Measurements from ENCODE around the gene DOCK1.
"Not testable (repeated sequence)": the region's sequence is repeated elsewhere in the genome, so short reads cannot be mapped to it uniquely, and the experiment has no call there.

The DOCK1 gene

DNA sequence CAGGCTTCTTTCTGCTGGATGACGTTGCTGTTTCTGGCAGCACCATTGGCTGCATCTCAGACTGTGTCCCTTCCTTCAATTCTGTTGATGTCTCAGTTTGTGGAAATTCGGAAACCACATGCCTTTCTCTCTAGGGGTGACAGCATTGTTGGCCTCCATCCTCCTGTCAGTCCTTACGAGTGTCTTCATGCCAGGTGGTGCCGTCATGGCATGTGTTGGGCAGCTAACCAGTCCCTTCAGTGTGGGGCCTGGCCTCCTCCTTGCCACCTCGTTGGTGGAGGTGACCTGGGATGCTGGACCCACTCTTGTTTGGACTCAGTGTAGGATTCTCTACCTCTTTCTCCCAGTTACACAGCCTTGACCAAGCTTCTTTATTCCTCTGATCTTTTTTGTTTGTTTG is 402.8 kb downstream of the DOCK1 start:
- Mint-ChIP-seq H3K4me3 (no peak overlapping the region), H3K4me1 (no peaks in the 10 kb centered on the region), H3K9me3 (no peaks in the 10 kb centered on the region), H3K27me3 (no peaks in the 10 kb centered on the region), H3K27ac (no peak overlapping the region), H3K36me3 (ENCODE audit: low read depth) (no peaks in the 10 kb centered on the region)
- ATAC-seq, result no peak
- no peak for DNase-seq

DNA sequence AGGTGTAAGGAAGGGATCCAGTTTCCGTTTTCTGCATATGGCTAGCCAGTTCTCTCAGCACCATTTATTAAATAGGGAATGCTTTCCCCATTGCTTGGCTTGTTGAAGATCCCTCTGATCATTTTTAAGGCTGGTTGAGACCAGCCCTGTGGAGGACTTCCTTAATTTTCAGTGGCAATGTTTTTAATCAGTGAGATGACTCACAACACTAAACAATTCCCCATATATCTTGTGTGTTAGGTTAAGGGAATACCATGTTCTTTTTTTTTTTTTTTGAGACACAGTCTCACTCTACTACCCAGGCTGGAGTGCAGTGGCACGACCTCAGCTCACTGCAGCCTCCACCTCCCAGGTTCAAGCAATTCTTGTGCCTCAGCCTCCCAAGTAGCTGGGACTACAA is 404.4 kb downstream of the DOCK1 start:
- H3K36me3 Mint-ChIP-seq (ENCODE audit: low read depth); H3K4me3 Mint-ChIP-seq; ATAC-seq; H3K27me3 Mint-ChIP-seq; H3K9me3 Mint-ChIP-seq; DNase-seq; H3K27ac Mint-ChIP-seq; H3K4me1 Mint-ChIP-seq: not testable (repeated sequence)

DNA sequence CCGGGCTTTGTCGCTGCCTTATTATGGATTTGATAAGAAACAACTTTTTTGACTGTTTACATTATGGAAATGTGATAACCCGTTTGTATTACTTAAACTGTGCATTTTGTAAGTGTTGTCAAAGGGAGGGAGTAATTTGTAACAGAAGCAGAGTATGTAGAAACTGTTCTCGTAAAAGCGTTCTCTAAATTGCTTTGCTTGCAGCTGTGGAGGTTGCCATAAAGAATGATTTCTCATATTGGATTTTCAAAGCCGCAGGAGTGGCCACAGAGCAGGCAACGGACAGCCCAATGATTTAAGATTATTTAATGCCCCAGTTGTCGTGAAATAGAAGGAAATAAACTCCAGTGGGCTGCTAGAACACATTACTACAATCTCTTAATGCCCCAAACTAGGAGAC is 405.2 kb downstream of the DOCK1 start:
- ATAC-seq (no peak), DNase-seq (no peak)
- no peaks in the 10 kb centered on the region for H3K27me3 Mint-ChIP-seq
- no peaks in the 10 kb centered on the region for H3K4me1 Mint-ChIP-seq
- no peaks in the 10 kb centered on the region for H3K36me3 Mint-ChIP-seq (ENCODE audit: low read depth)
- no peak overlapping the region for H3K27ac Mint-ChIP-seq
- no peaks in the 10 kb centered on the region for H3K9me3 Mint-ChIP-seq
- no peak overlapping the region for H3K4me3 Mint-ChIP-seq

DNA sequence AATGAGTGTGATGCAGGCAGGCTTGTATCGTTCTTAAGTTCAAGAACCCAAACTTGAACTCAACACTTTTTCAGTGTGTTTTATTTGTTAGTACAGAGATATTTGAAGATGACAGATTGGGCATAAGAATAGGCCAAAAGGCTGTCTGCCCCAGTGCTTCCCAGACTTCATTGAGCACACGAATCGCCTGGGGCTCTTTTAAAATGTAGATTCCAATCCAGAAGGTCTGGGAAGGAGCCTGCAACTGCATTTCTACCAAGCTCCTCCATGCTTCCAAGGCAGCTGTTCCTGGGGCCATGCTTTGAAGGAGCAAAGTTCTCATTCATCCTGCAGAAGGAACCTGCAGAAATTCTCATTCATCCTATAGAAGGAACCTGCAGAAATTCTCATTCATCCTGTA is 405.7 kb downstream of the DOCK1 start:
- no peaks in the 10 kb centered on the region for H3K9me3 Mint-ChIP-seq
- no peak overlapping the region for H3K27ac Mint-ChIP-seq
- no peaks in the 10 kb centered on the region for H3K4me1 Mint-ChIP-seq
- no peaks in the 10 kb centered on the region for H3K27me3 Mint-ChIP-seq
- DNase-seq (no peak), ATAC-seq (no peak)
- H3K36me3 Mint-ChIP-seq (ENCODE audit: low read depth), result no peaks in the 10 kb centered on the region
- H3K4me3 Mint-ChIP-seq, result no peak overlapping the region

DNA sequence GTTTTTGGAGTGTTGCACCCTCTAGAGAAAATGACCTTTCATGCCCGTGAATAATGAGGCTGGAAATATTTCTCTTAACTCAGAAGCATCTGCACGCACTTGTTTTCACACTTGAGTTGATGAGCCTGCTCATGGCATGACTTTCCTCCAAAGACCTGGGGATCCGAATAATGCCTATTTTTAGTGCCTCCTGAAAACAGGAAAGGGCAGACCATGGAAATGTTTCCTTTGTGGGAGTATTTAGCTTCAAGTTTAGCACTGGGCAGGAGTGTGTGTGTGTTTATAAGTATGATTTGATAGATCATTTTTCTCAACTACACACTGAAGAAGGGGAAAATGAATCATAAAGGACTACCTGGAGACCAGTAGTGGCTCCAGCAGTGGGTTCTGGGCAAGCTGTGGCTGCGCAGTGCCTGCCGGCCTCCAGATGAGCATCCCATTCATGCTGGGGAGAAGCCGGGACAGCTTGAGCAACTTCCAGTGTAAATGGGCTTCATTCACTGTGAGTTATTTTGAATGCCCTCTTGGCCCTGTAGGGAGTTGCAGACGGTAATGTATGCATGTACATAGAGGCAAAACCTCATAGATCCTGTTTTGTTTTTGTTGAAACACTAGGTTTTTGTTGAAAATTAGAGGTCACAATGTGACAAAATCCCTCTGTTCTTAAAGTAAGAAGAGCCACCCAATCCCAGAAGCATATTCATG is 408.9 kb downstream of the DOCK1 start:
- Mint-ChIP-seq H3K4me1 (no peaks in the 10 kb centered on the region), H3K27me3 (no peaks in the 10 kb centered on the region), H3K36me3 (ENCODE audit: low read depth) (no peaks in the 10 kb centered on the region), H3K4me3 (no peak overlapping the region), H3K9me3 (no peaks in the 10 kb centered on the region), H3K27ac (no peak overlapping the region)
- ATAC-seq (no peak), DNase-seq (no peak)

DNA sequence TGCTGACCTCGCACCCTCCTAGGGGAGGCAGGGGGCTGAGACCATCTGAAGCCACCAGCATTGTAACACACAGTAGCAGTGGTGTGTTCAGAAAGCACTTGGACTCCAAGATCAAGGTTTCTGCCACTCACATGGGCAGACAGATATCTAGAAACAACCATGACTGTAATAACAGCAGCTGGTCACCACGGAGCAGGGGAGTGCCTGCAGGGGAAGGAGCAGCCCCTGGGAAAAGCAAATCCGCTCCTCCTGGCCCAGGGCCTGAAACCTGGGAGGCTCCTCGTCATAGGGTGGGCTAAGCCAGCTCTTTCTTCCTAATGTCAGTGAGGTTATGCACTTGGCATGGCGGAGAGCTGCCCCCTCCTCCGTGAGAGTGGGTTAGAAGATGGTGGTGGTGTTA is 409.6 kb downstream of the DOCK1 start:
- no peak overlapping the region for H3K4me3 Mint-ChIP-seq
- no peak overlapping the region for H3K27ac Mint-ChIP-seq
- H3K9me3 Mint-ChIP-seq, result no peaks in the 10 kb centered on the region
- H3K27me3 Mint-ChIP-seq, result no peaks in the 10 kb centered on the region
- H3K36me3 Mint-ChIP-seq (ENCODE audit: low read depth), result no peaks in the 10 kb centered on the region
- no peaks in the 10 kb centered on the region for H3K4me1 Mint-ChIP-seq
- ATAC-seq (no peak), DNase-seq (no peak)

DNA sequence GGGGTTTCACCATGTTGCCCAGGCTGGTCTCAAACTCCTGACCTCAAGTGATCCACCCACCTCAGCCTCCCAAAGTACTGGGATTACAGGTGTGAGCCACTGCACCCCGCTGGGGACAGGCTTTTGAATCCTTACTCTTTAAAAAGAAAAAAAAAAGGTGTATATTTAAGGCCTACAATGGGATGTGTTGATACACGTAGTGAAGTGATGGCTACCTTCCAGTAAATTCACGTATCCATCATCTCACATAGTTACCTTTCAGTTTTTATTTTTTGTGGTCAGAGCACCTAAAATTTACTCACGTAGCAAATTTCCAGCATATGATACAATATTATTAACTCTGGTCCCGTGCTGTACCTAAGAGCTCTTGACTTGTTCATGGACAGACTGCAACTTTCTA is 410.7 kb downstream of the DOCK1 start:
- ATAC-seq (no peak), DNase-seq (no peak)
- Mint-ChIP-seq H3K4me3 (no peak overlapping the region), H3K27me3 (no peaks in the 10 kb centered on the region), H3K27ac (no peak overlapping the region), H3K9me3 (no peaks in the 10 kb centered on the region), H3K4me1 (no peaks in the 10 kb centered on the region), H3K36me3 (ENCODE audit: low read depth) (no peaks in the 10 kb centered on the region)

DNA sequence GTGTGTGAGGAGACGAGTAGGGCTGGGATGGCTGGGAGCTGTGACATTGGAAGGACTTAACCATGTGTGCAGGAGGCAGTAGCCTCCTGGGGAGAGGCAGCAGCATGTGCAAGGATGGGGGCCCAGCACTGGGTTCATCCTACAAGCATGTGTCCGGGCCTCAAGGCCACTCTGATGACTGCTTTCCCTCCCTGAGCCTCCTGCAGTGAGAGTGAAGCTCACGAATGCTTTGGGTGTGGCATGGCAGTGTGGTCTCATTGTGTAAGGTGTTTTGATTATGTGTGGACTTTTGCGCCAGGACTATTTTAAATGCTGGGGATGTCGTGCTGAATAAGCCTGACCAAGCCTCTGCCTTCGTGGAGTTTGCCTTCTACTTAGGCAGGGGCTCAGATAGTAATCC is 413.2 kb downstream of the DOCK1 start:
- H3K27me3 Mint-ChIP-seq, result no peaks in the 10 kb centered on the region
- H3K36me3 Mint-ChIP-seq (ENCODE audit: low read depth), result no peaks in the 10 kb centered on the region
- no peak overlapping the region for H3K27ac Mint-ChIP-seq
- no peak for DNase-seq
- no peaks in the 10 kb centered on the region for H3K4me1 Mint-ChIP-seq
- ATAC-seq, result no peak
- H3K4me3 Mint-ChIP-seq, result no peak overlapping the region
- H3K9me3 Mint-ChIP-seq, result no peaks in the 10 kb centered on the region

DNA sequence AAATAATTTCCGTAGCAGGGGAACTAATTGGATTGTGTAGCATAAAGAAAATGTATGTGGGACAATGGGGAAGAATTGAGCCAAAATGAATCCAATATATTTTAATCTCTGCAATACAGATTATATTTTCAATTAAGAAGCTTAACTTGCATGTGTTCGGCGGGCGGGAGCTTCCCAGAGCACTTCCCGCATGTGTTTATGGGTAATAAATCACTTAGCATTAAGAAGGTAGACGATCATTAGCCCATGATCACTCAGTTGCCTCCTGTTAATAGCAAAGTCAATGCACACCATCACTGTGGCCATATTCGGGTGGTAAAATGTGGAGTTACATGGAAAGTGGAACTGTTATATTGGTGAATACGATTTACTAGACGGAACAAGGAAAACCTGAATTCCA is 414.0 kb downstream of the DOCK1 start:
- DNase-seq (no peak), ATAC-seq (no peak)
- H3K27me3 Mint-ChIP-seq, result no peaks in the 10 kb centered on the region
- no peak overlapping the region for H3K4me3 Mint-ChIP-seq
- H3K9me3 Mint-ChIP-seq, result no peaks in the 10 kb centered on the region
- no peaks in the 10 kb centered on the region for H3K4me1 Mint-ChIP-seq
- H3K27ac Mint-ChIP-seq, result no peak overlapping the region
- no peaks in the 10 kb centered on the region for H3K36me3 Mint-ChIP-seq (ENCODE audit: low read depth)

DNA sequence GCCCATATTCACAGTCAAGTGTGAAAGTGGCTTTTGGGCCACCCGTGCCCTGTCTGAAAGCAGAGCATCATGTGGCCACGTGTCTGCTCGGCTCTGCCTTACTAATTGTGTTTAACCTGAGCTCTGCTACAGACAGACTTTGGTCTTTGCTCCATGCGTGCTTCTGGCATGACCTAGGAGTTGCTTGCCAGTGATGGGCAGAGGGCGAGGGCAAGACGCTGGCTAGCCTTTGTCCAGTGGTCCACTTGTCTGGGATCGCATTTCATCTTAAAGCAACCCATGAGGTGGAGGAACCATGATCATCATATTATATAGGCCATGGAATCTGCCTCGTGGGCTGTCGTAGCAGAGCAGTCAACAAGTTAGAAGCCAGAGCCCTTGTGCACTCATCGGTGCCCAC is 414.5 kb downstream of the DOCK1 start:
- ATAC-seq (no peak), DNase-seq (no peak)
- H3K27ac Mint-ChIP-seq, result no peak overlapping the region
- H3K4me3 Mint-ChIP-seq, result no peak overlapping the region
- no peaks in the 10 kb centered on the region for H3K9me3 Mint-ChIP-seq
- no peaks in the 10 kb centered on the region for H3K4me1 Mint-ChIP-seq
- H3K36me3 Mint-ChIP-seq (ENCODE audit: low read depth), result no peaks in the 10 kb centered on the region
- no peaks in the 10 kb centered on the region for H3K27me3 Mint-ChIP-seq

DNA sequence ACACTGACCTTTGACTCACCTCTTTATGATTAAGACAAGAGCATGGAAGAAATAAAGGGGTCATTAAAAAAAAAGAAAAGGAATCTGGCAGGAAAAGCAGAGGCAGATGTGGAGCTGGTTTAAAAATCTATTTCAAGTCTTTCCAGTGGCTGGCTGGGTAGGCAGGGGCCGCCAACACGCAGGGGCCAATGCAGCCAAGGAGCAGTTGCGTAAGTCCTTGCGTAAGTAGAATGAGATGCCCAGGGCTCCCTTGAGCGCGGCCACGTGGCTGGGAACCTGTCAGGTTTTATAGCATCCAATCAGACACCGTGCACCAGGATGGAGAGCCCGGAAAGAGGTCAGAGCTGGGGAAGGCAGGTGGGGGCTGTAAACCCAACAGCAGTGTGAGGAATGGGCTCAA is 414.9 kb downstream of the DOCK1 start:
- no peaks in the 10 kb centered on the region for H3K4me1 Mint-ChIP-seq
- DNase-seq (no peak), ATAC-seq (no peak)
- no peak overlapping the region for H3K4me3 Mint-ChIP-seq
- H3K27ac Mint-ChIP-seq, result no peak overlapping the region
- H3K36me3 Mint-ChIP-seq (ENCODE audit: low read depth), result no peaks in the 10 kb centered on the region
- no peaks in the 10 kb centered on the region for H3K27me3 Mint-ChIP-seq
- no peaks in the 10 kb centered on the region for H3K9me3 Mint-ChIP-seq

DNA sequence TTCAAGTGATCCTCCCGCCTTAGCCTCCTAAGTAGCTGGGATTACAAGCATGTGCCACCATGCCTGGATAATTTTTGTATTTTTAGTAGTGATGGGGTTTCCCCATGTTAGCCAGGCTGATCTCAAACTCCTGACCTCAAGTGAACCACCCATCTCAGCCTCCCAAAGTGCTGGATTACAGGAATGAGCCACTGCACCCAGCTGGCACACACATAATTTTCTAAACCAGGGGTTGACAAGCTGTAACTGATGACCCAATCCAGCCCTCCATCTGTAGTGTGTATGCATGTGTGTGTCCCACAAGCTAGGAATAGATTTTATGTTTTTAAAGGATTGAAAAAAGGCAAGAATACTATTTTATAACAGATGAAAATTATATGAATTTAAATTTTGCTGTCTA is 417.1 kb downstream of the DOCK1 start:
- H3K4me3 Mint-ChIP-seq, result no peak overlapping the region
- no peaks in the 10 kb centered on the region for H3K27me3 Mint-ChIP-seq
- H3K9me3 Mint-ChIP-seq, result no peaks in the 10 kb centered on the region
- H3K36me3 Mint-ChIP-seq (ENCODE audit: low read depth), result no peaks in the 10 kb centered on the region
- no peaks in the 10 kb centered on the region for H3K4me1 Mint-ChIP-seq
- no peak overlapping the region for H3K27ac Mint-ChIP-seq
- DNase-seq (no peak), ATAC-seq (no peak)

DNA sequence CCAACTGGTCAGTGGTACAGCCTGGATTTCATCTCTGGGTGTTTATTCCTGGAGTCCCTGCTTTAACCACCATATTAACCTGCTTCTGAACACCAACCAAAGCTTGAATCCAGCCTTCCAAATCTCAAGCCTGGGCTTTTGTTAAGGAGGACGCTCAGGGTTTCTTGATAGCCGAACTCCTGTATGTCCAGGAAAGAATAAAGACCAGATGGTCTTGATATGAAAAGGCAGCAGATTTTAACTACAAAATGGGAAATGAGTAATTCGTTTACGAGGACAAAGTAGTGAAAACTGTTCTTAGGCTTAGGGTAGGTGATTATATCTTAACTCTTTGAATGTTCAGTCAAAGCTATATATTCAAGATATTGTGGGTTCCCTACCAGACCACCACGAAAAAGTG is 420.3 kb downstream of the DOCK1 start:
- Mint-ChIP-seq H3K4me1 (no peaks in the 10 kb centered on the region), H3K4me3 (no peak overlapping the region), H3K27ac (no peak overlapping the region), H3K9me3 (no peaks in the 10 kb centered on the region), H3K36me3 (ENCODE audit: low read depth) (no peaks in the 10 kb centered on the region), H3K27me3 (peaks cover 2% of the 10 kb centered on the region)
- ATAC-seq (no peak), DNase-seq (no peak)

DNA sequence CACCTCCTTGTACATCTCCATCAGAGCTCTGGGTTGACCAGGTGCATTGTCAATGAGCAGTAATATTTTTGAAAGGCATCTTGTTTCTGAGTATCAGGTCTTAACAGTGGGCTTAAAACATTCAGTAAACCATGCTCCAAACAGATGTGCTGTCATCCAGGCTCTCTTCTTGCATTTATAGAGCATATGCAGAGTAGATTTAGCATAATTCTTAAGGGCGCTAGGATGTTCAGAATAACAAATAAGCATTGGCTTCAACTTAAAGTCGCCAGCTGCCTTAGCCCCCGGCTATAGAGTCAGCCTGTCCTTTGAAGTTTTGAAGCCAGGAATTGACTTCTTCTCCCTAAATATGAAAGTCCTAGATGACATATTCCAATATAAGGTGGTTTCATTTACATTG is 421.7 kb downstream of the DOCK1 start:
- ATAC-seq, result no peak
- Mint-ChIP-seq H3K4me1 (no peaks in the 10 kb centered on the region), H3K4me3 (no peak overlapping the region), H3K36me3 (ENCODE audit: low read depth) (no peaks in the 10 kb centered on the region), H3K27ac (no peak overlapping the region), H3K27me3 (peaks cover 2% of the 10 kb centered on the region), H3K9me3 (no peaks in the 10 kb centered on the region)
- DNase-seq, result no peak

DNA sequence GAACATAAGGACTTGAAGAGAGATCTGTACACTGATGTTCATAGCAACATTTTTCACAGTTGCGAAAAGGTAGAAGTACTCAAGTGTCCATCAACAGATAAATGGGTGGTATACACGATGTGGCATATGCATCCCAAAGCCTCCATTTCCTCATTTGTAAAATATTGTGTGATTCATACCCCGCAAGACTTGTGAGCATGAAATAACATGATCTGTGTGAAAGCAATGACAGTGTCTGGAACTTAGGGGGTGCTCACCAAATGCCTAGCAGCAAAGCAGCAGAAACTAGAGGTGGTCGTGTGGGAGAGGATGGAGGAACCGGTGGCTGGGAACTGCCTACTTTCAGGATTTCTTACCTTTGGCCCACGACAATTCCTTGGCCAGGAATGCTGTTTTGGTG is 426.5 kb downstream of the DOCK1 start:
- Mint-ChIP-seq H3K27me3 (peaks cover 2% of the 10 kb centered on the region), H3K36me3 (ENCODE audit: low read depth) (no peaks in the 10 kb centered on the region), H3K4me1 (no peaks in the 10 kb centered on the region), H3K9me3 (no peaks in the 10 kb centered on the region), H3K4me3 (no peak overlapping the region), H3K27ac (no peak overlapping the region)
- DNase-seq (no peak), ATAC-seq (no peak)

DNA sequence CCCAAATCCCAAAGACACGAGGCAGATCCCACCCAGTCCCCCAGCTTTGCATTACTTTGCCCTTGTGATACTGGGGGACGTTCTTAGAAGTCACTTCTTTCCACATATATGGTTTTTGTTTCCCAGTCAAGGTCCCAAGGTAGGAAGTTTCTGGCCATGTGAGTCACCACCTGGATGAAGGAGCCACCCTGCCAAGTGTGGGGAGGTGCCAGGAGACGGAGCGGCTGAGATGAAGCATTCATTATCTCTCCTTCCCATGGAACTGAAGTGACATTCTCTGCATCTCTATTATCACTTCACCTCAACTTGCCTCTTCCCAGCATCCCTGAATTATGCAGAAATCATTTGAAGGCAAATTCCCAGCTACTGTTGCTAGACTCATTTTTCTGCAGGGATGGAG is 427.4 kb downstream of the DOCK1 start:
- DNase-seq, result no peak
- no peak overlapping the region for H3K4me3 Mint-ChIP-seq
- H3K9me3 Mint-ChIP-seq, result no peaks in the 10 kb centered on the region
- no peak for ATAC-seq
- no peaks in the 10 kb centered on the region for H3K36me3 Mint-ChIP-seq (ENCODE audit: low read depth)
- H3K27me3 Mint-ChIP-seq, result peaks cover 2% of the 10 kb centered on the region
- H3K27ac Mint-ChIP-seq, result no peak overlapping the region
- no peaks in the 10 kb centered on the region for H3K4me1 Mint-ChIP-seq

Measured in activated naive CD8-positive, alpha-beta T cell treated with anti-CD3 and anti-CD28 coated beads, Interleukin-2, amount 50 U/mL, for 24 hours (primary cell).